GM12891 (cell line): ENCODE measurements around the gene TULP4.

ENCODE experiments used
- POLR2AphosphoS5 ChIP-seq: IDR thresholded peaks from 2 replicates; pipeline ENCODE4 v1.6.1; 2011; ENCODE audit warnings: low read depth, low read length, control low read depth
- TAF1 ChIP-seq: IDR thresholded peaks from 2 replicates; pipeline ENCODE4 v1.6.1; 2011; ENCODE audit warnings: low read depth, low read length, control low read depth

- no peak for TF ChIP-seq POLR2AphosphoS5
- no peak for TF ChIP-seq TAF1
Observed at GRCh38 chr6:158381214-158381613, 68.9 kb downstream of the TULP4 start.
